ENCODE results near the gene HAVCR1.

HAVCR1 gene

GRCh38 chr5:157085930-157086329 lies 27.0 kb upstream of the HAVCR1 start:
- in situ Hi-C loops (cut with MboI; ENCODE audit: low pct_unique_long_range_greater_than_20kb, low sequenced_read_pairs, unreplicated experiment), result no loop called here
- DNase-seq (ENCODE audit: low spot score), result no peak
- TF ChIP-seq CTCF (IDR thresholded peaks at IDR 0.05; ENCODE audit: extremely low read depth, insufficient read depth, missing control alignments), result no peak

GRCh38 chr5:157080286-157080685 lies 21.4 kb upstream of the HAVCR1 start:
- in situ Hi-C loops (cut with MboI; ENCODE audit: low pct_unique_long_range_greater_than_20kb, low sequenced_read_pairs, unreplicated experiment), result no loop called here
- no peak for TF ChIP-seq CTCF (IDR thresholded peaks at IDR 0.05; ENCODE audit: extremely low read depth, insufficient read depth, missing control alignments)
- DNase-seq (ENCODE audit: low spot score), result no peak

- no peak for TF ChIP-seq CTCF (IDR thresholded peaks at IDR 0.05; ENCODE audit: extremely low read depth, insufficient read depth, missing control alignments)
- no peak for DNase-seq (ENCODE audit: low spot score)
- in situ Hi-C loops (cut with MboI; ENCODE audit: low pct_unique_long_range_greater_than_20kb, low sequenced_read_pairs, unreplicated experiment), result no loop called here
These were observed 17.6 kb upstream of the HAVCR1 start for GRCh38 chr5:157076558-157076957.

GRCh38 chr5:157072508-157072907 lies 13.6 kb upstream of the HAVCR1 start:
- TF ChIP-seq CTCF (IDR thresholded peaks at IDR 0.05; ENCODE audit: extremely low read depth, insufficient read depth, missing control alignments), result no peak
- in situ Hi-C loops (cut with MboI; ENCODE audit: low pct_unique_long_range_greater_than_20kb, low sequenced_read_pairs, unreplicated experiment), result no loop called here
- no peak for DNase-seq (ENCODE audit: low spot score)

- TF ChIP-seq CTCF (IDR thresholded peaks at IDR 0.05; ENCODE audit: extremely low read depth, insufficient read depth, missing control alignments), result no peak
- DNase-seq (ENCODE audit: low spot score), result no peak
- in situ Hi-C loops (cut with MboI; ENCODE audit: low pct_unique_long_range_greater_than_20kb, low sequenced_read_pairs, unreplicated experiment), result no loop called here
These were observed 11.0 kb upstream of the HAVCR1 start for GRCh38 chr5:157069949-157070348.

GRCh38 chr5:157068785-157069184 lies 9.9 kb upstream of the HAVCR1 start:
- DNase-seq (ENCODE audit: low spot score), result no peak
- in situ Hi-C loops (cut with MboI; ENCODE audit: low pct_unique_long_range_greater_than_20kb, low sequenced_read_pairs, unreplicated experiment), result no loop called here
- no peak for TF ChIP-seq CTCF (IDR thresholded peaks at IDR 0.05; ENCODE audit: extremely low read depth, insufficient read depth, missing control alignments)

- TF ChIP-seq CTCF (IDR thresholded peaks at IDR 0.05; ENCODE audit: extremely low read depth, insufficient read depth, missing control alignments), result no peak
- in situ Hi-C loops (cut with MboI; ENCODE audit: low pct_unique_long_range_greater_than_20kb, low sequenced_read_pairs, unreplicated experiment), result no loop called here
- DNase-seq (ENCODE audit: low spot score), result no peak
These were observed 9.4 kb upstream of the HAVCR1 start for GRCh38 chr5:157068339-157068738.

All from GM13977 (cell line).